NCI-H2196 (cell line): ENCODE data around the gene OXT.

Experiments used
- DNase-seq: peaks from one replicate; lab custom pipeline; 2025; ENCODE audit not compliant: unreplicated experiment; lab: John Stamatoyannopoulos, UW

OXT gene

GRCh38 chr20:3084283-3084985, 13.0 kb downstream of the OXT start, which contains the start of gene AVP:
Gene AVP, minus strand, starts transcription at chr20:3084724. Its CDS starts 50 bp downstream, at chr20:3084674.
- no peak for DNase-seq

DNA sequence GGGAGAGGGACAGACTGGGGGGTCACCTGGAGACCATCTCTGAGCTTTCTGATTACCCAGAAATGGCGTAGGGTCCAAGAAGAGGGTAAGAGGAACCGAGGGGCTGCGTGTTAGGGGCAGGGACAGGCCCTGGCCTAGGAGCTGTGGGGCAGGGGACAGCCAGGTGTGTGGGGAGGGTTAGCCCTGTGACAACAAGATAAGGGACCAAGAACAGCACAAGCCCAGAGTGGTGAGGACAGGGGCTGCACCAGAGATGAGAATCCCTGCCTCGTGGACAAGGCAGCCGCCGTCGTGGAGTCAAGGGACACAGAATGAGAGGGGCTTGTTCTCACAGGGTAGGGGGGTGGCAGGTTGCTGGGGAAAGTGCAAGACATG, 13.6 kb downstream of the OXT start:
- DNase-seq: no peak

DNA sequence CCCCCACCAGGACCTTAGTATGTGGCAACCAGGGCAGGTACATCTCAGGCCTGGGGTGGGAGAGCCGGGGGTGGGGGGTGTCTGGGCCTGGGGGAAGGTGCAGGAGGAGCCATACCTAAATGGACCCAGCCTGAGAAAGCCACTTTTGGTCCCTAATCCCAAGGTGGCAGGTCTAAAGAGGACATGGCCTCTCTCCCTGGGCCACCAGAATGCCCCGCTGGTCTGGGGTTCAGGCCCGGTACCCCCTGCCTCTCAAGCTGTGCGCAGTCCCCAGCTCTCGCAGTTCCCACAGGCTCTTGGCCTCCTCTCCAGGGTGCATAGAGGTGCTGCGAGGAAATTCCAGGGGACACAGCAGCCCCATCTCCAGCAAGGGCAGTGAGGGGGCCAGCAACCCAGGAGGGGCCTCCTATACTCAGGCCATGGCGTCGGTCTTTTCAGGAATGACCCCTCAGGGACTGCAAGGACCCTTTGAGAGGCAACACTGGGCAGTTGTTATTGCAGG, 14.2 kb downstream of the OXT start:
- no peak for DNase-seq

GRCh38 chr20:3088031-3088430, 16.6 kb downstream of the OXT start:
- DNase-seq: no peak

- DNase-seq: no peak
Observed at GRCh38 chr20:3090565-3090964, 19.1 kb downstream of the OXT start.

GRCh38 chr20:3092611-3093379, 21.4 kb downstream of the OXT start:
- DNase-seq: no peak

DNA sequence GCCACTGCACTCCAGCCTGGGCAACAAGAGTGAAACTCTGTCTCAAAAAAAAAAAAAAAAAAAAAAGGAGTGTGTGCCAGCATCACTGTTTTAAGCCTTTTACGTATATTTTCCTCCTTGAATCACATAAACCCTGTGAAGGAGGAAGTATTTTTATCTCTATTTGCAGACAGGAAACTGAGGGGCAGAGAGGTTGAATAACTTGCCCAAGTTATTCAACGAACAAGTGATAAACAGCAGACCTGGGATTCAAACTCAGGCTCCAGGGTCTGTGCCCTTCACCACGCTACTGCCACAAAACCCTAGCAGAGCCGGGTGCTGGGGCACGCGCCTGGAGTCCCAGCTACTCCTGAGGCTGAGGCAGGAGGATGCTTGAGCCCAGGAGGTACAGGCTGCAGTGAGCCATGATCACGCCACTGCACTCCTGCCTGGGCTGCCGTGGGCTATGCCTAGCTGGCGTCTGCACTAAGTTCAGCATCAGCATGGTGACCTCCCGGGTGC, 22.5 kb downstream of the OXT start:
- no peak for DNase-seq

- no peak for DNase-seq
Observed at GRCh38 chr20:3094848-3095629, 23.6 kb downstream of the OXT start.

- DNase-seq: no peak
Observed at GRCh38 chr20:3100480-3100879, 29.1 kb downstream of the OXT start.

DNA sequence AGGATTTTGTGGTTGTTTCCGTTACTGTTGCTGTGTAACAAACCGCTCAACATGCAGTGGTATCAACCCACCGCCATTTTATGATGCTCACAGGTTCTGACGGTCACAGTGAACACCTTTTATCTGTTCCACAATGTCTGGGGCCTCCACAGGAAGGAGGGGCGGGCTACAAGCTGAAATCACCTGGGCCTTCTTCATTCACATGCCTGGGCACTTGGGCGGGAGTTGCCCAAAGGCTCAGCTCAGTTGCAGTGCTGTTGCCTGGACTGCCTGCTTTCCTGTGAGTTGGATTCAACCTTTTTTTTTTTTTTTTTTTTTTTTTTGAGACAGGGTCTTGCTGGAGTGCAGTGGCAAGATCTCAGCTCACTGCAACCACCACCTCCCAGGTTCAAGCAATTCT, 29.8 kb downstream of the OXT start:
- no peak for DNase-seq

DNA sequence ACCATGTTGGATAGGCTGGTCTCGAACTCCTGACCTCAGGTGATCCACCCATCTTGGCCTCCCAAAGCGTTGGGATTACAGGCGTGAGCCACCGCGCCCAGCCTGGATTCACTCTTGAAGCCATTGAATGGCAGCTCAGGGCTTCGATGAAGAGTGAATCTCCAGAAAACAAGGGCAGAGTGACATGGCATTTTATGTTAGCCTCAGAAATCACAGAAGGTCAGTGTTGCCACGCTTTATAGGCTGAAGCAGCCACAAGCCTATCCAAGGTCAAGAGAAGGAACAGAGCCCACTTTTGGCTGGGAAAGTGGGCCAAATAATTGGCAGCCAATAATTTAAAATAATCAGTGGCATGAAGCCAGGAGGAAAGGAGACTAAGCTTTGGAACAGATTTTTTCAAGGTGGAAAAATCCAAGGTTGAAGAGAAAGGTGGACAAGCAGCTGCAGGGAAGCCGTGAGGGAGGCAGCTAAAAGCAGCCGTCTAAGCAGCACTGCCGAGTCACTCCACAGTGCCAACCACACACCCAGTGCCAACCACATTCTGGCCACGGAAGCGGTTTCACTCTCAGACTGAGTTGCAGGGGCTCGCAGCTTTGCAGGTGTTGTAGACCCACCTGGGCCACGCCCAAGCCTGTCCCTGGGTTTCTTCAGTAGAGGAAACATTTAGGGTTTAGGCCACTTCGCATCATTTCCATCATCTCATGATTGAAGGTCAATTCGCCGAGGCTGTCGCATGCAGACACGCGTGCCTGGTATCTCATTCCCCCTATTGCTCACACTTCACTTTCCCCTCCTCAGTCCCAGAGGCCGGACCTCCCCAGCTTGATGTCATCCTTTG, 30.5 kb downstream of the OXT start:
- no peak for DNase-seq

DNA sequence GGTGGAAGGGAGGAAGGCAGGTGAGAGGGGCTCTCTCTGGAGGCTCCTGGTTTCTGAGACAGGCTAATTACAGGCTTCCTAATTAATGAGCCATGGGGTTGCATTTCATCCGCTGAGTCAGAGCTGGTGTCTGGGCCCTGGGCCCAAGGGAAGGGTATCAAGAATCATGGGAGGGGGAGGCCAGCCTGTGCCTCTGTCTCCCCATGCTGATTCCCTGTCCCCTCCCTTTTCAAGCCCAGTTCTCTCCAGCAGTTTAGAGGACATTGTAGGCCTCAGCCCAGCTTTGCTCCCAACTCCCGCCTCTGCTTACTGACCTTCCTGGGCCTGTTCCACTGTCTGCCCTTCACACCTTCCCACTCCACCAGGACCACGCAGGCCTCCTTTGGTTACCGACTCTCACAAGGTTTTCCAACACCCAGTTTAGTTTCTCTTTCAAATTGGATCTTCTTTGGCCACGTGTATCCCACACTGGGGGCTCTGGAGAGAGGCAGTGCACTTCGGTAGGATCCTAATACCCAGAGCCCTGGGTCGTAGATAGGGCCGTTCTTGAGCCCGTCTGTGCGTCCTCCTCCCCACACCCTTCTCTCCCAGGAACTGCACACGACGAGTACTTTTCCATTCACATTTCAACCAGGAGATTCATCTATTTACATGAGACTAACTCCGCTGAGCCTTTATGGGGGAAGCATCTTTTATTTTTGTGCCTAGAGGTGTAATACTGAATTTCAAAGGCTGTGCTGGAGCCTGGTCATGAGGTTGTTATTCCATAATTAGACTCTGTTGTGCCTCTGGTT, 31.4 kb downstream of the OXT start:
- DNase-seq: no peak

- no peak for DNase-seq
Observed at GRCh38 chr20:3103369-3104032, 32.1 kb downstream of the OXT start.

- no peak for DNase-seq
Observed at GRCh38 chr20:3105256-3106137, 34.1 kb downstream of the OXT start.

GRCh38 chr20:3106185-3106584, 34.8 kb downstream of the OXT start:
- no peak for DNase-seq

DNA sequence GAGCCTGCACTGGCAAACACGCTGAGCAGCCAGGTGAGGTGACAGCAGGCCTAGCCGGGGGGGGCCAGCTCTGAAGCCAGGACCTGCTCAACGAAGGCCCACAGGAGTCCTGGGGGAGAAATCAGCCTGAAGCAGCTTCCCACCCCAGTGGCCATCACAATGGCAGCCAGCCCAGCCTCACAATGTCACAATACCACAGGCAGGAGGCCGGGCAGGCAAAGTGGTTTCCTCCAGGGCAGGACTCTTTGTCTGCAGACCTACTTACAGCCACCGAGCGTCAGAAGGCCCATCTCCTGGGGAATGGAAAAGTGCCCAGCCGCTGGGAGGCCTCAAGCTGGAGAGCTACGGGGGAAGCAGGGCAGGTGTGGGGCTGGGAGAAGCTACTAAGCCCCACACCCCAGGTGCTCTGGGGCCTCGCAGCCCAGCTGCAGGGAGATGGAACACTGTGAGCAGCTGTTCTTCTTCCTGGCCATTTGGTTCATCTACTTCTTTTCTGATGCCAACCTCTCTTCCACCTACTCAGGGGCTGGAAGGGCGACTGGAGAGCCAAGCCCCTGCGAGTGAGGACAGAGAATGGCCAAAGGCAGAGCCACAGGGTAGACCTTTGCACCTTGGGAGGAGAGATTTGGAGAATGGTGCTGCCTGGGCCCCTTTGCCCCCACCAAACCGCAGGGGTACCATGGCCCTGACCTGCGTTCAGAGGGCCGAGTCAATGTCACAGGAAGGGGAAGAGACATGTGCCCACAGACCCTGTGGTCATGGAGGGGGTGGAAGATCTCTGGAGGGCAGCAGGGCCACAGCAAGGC, 35.4 kb downstream of the OXT start:
- peak; percentile 62 for DNase-seq

DNA sequence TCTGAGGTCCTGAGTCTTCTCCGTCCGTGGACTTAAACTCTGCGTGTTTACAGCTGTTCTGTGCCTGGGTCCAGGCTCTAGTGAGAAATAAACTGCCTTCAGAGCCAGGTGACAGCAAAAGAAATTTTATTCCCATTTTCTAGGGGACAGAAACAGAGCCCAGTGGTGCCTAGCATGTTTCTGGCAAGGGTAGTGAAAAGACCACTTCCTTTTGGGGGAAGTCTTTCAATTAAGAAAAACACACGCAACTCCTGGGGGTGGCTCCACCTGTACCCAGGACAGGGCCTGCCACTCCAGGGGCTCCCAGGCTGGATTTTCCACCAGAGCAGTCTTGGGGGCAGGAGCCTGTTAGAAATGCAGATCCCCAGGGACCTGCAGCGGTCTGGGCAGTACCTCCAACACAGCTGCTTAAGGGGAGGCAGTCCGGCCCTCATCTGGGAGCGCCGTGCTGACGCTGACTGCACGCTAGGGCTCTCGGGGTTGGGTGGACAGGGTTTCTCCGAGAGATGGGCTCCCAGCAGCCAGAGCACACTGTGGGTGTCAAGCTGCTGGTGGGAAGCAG, 36.1 kb downstream of the OXT start:
- no peak for DNase-seq
